ENCODE data around the gene EMX1.

EMX1 gene

DNA sequence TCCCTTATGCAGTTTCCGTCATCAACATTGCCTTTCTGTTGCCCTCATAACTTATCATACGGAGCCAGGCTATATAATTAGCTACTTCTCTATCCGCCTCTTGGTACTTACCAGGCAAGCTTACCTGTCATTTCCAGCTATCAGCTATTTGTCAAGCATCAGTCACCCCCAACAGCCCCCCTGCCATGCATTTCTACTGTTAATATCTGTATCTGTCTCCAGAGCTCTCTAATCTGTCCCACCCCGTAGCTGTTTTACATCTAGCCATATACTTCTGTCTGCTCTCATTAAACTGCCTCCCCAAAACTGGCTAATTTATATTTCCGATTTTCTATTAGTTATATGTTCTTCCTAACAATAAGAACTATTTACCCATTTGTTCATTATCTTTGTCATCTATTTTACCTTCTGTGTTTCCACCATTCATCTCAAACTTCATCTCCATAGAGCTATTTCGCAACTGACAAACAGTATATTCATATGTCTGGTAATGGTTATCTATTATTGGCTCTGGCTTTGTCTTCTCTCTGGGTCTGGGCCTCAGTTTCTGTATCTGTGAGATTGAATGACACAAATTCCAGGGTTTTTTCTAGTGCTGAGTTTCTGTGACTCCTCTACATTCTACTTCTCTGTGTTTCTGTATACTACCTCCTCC lies 9.6 kb downstream of the EMX1 start:
- no peak overlapping the region for H3K27ac ChIP-seq (replicated peaks)
- DNase-seq (ENCODE audit: low read depth in 1 of 2, low spot score in 1 of 2): no peak
- TF ChIP-seq, protein P1, sequence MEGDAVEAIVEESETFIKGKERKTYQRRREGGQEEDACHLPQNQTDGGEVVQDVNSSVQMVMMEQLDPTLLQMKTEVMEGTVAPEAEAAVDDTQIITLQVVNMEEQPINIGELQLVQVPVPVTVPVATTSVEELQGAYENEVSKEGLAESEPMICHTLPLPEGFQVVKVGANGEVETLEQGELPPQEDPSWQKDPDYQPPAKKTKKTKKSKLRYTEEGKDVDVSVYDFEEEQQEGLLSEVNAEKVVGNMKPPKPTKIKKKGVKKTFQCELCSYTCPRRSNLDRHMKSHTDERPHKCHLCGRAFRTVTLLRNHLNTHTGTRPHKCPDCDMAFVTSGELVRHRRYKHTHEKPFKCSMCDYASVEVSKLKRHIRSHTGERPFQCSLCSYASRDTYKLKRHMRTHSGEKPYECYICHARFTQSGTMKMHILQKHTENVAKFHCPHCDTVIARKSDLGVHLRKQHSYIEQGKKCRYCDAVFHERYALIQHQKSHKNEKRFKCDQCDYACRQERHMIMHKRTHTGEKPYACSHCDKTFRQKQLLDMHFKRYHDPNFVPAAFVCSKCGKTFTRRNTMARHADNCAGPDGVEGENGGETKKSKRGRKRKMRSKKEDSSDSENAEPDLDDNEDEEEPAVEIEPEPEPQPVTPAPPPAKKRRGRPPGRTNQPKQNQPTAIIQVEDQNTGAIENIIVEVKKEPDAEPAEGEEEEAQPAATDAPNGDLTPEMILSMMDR (IDR thresholded peaks at IDR 0.05; ENCODE audit: insufficient read depth, low read length): no peak
- TF ChIP-seq GABPA (IDR thresholded peaks at IDR 0.05; ENCODE audit: low read depth): no peak
- TF ChIP-seq SPI1 (IDR thresholded peaks at IDR 0.05; ENCODE audit: borderline replicate concordance, low read depth): no peak
- TF ChIP-seq POLR2AphosphoS5 (IDR thresholded peaks at IDR 0.05; ENCODE audit: low read depth): no peak
- TF ChIP-seq, protein P2, sequence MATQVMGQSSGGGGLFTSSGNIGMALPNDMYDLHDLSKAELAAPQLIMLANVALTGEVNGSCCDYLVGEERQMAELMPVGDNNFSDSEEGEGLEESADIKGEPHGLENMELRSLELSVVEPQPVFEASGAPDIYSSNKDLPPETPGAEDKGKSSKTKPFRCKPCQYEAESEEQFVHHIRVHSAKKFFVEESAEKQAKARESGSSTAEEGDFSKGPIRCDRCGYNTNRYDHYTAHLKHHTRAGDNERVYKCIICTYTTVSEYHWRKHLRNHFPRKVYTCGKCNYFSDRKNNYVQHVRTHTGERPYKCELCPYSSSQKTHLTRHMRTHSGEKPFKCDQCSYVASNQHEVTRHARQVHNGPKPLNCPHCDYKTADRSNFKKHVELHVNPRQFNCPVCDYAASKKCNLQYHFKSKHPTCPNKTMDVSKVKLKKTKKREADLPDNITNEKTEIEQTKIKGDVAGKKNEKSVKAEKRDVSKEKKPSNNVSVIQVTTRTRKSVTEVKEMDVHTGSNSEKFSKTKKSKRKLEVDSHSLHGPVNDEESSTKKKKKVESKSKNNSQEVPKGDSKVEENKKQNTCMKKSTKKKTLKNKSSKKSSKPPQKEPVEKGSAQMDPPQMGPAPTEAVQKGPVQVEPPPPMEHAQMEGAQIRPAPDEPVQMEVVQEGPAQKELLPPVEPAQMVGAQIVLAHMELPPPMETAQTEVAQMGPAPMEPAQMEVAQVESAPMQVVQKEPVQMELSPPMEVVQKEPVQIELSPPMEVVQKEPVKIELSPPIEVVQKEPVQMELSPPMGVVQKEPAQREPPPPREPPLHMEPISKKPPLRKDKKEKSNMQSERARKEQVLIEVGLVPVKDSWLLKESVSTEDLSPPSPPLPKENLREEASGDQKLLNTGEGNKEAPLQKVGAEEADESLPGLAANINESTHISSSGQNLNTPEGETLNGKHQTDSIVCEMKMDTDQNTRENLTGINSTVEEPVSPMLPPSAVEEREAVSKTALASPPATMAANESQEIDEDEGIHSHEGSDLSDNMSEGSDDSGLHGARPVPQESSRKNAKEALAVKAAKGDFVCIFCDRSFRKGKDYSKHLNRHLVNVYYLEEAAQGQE (IDR thresholded peaks at IDR 0.05; ENCODE audit: insufficient replicate concordance, low read depth): no peak
- H3K27me3 ChIP-seq (ENCODE audit: insufficient read depth, poor library complexity, severe bottlenecking): peaks cover 82% of the 10 kb centered on the region
- H3K4me3 ChIP-seq (replicated peaks; ENCODE audit: insufficient read depth, low read length): no peak overlapping the region

DNA sequence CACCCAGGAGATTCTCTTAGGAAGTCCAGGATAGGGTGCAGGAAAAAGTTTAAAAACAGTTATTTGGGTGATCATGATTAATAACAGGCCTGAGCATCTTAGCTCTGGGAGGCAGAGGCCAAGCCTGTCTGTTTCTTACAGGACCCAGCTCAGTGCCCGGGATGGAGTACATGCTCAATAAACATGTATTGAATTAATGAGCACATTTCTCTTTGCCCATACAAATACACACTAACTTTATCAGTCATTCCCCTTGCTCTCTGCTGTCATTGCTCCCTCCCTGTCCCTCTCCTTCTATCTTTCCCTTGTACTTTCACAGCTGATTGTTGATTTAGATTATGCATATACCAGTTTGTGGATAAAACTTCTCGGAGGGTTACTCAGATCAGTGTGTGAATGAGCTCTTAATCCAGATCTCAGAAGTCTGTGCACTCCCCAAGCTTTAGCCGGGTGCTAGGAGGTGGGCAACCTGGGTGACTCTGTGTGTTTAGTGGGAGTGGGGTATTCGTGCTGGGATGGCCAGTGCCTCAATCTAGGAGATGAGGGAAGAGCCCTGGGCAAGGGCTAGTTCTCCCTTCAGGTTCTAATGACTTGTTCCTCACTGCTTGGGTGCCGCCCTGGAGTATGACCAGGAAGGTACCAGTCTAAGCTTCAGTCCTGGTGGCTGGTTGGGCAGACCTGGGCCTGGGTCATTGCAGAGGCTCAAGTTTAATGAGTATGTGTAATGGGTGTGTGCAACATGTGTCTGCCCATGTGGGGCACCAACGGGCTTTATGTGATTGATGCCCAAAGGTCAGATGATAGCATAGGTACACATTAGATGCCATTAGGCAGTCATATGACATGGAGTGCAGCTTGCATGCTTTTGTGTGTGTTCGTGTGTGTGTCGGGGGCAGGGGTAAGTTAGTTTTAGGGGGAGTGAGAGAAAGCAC lies 10.6 kb downstream of the EMX1 start:
- TF ChIP-seq, protein P2 (IDR thresholded peaks at IDR 0.05; ENCODE audit: insufficient replicate concordance, low read depth): no peak
- TF ChIP-seq, protein P1 (IDR thresholded peaks at IDR 0.05; ENCODE audit: insufficient read depth, low read length): no peak
- TF ChIP-seq POLR2AphosphoS5 (IDR thresholded peaks at IDR 0.05; ENCODE audit: low read depth) (no peak), SPI1 (IDR thresholded peaks at IDR 0.05; ENCODE audit: borderline replicate concordance, low read depth) (no peak), GABPA (IDR thresholded peaks at IDR 0.05; ENCODE audit: low read depth) (no peak)
- DNase-seq (ENCODE audit: low read depth in 1 of 2, low spot score in 1 of 2): no peak

DNA sequence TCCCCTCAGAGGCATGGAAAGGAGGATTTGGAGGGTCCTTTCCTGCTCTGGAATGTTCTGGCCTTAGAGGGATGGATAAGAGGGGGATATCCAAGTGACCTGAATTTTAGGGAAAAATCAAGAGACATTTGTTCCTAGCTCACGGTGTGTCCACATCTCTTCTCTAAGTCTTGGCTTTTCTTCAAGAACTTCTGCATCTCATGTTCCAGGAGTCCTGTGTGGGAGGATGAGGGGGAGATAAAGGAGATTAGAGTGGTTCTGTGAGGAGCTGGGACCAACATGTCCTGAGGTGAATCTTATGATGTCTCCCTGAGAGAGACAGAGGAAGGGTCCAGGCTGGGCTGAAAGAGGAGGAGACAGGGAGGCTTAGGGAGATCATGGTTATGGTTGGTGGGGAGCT lies 11.7 kb downstream of the EMX1 start:
- no peak for TF ChIP-seq GABPA (IDR thresholded peaks at IDR 0.05; ENCODE audit: low read depth)
- TF ChIP-seq SPI1 (IDR thresholded peaks at IDR 0.05; ENCODE audit: borderline replicate concordance, low read depth): no peak
- TF ChIP-seq, protein P2 (IDR thresholded peaks at IDR 0.05; ENCODE audit: insufficient replicate concordance, low read depth): no peak
- TF ChIP-seq POLR2AphosphoS5 (IDR thresholded peaks at IDR 0.05; ENCODE audit: low read depth): no peak
- TF ChIP-seq, protein P1 (IDR thresholded peaks at IDR 0.05; ENCODE audit: insufficient read depth, low read length): no peak
- no peak for DNase-seq (ENCODE audit: low read depth in 1 of 2, low spot score in 1 of 2)
- Histone ChIP-seq H3K4me3 (replicated peaks; ENCODE audit: insufficient read depth, low read length) (no peak overlapping the region), H3K27ac (replicated peaks) (no peak overlapping the region), H3K27me3 (ENCODE audit: insufficient read depth, poor library complexity, severe bottlenecking) (peaks cover 62% of the 10 kb centered on the region)

More for the DNA sequence above, 10.6 kb downstream of the EMX1 start:
- no peak overlapping the region for H3K4me3 ChIP-seq (replicated peaks; ENCODE audit: insufficient read depth, low read length)
- peaks cover 73% of the 10 kb centered on the region for H3K27me3 ChIP-seq (ENCODE audit: insufficient read depth, poor library complexity, severe bottlenecking)
- no peak overlapping the region for H3K27ac ChIP-seq (replicated peaks)
